Panc1 (cell line): Measurements from ENCODE around the gene TRABD2B. TPM values are rescaled to one million over a fixed set of nuclear protein-coding genes. Genes with fewer than 3 reads are reported as not detected.

Source experiments
- ATAC-seq: fragments of 200-7000 bp; cut with Tn5 transposase; 2 replicates; pipeline ENCODE4 v1.9.1; 2020; ENCODE audit warnings: mild to moderate bottlenecking, moderate library complexity
- BruUV-seq: library from RNA; stranded (reverse); fragments of 400-500 nt; replicated peaks from 2 replicates; lab custom pipeline; 2021; lab: Mats Ljungman, UMichigan
- CTCF ChIA-PET: fragments of 300-600 bp; sonication (Branson Sonifier 250); formaldehyde crosslinking; loops from one replicate; lab custom pipeline; 2022; ENCODE audit warnings: antibody characterized with exemption; lab: Charles Lee
- POLR2A ChIA-PET: fragments of 300-600 bp; sonication (Branson Sonifier 250); formaldehyde crosslinking; loops from one replicate; lab custom pipeline; 2022; ENCODE audit warnings: antibody characterized with exemption; lab: Charles Lee
- DNase-seq: peaks from one replicate; pipeline ENCODE4 v3.0.0-alpha.2; 2010; ENCODE audit warnings: low read depth, low spot score
- H3K27ac ChIP-seq: 2 replicates; pipeline ENCODE4 v1.5.1; 2011; ENCODE audit warnings: mild to moderate bottlenecking, low read length, inconsistent platforms
- H3K27me3 ChIP-seq: fragments of 200-500 bp; sonication (Bioruptor generic); 2 replicates; pipeline ENCODE4 v1.6.0; 2014; ENCODE audit warnings: low read length, inconsistent platforms; ENCODE audit not compliant: control insufficient read depth, insufficient read depth
- H3K36me3 ChIP-seq: fragments of 200-500 bp; sonication (Bioruptor generic); 2 replicates; pipeline ENCODE4 v1.5.1; 2014; ENCODE audit warnings: inconsistent platforms, mild to moderate bottlenecking, low read length, moderate library complexity; ENCODE audit not compliant: control insufficient read depth, insufficient read depth
- H3K4me1 ChIP-seq: 2 replicates; pipeline ENCODE4 v1.5.1; 2011; ENCODE audit warnings: inconsistent platforms, mild to moderate bottlenecking, low read length, moderate library complexity; ENCODE audit not compliant: control insufficient read depth, insufficient read depth
- H3K4me3 ChIP-seq, 2 experiments: 2 replicates each; pipeline ENCODE4 v1.5.1; 2011 to 2012; ENCODE audit warnings: low read depth in 2 of 2, low read length in 2 of 2, mild to moderate bottlenecking in 2 of 2, inconsistent platforms in 1 of 2, moderate library complexity in 1 of 2
- H3K9me3 ChIP-seq: fragments of 200-500 bp; sonication (Bioruptor generic); 2 replicates; pipeline ENCODE4 v1.5.1; 2014; ENCODE audit warnings: low read depth, mild to moderate bottlenecking, inconsistent platforms, low read length, moderate library complexity; ENCODE audit not compliant: control insufficient read depth, insufficient read depth
- CTCF ChIP-seq: fragments of 450-650 bp; IDR thresholded peaks from 2 replicates; pipeline ENCODE4 v1.5.1; 2017; ENCODE audit warnings: mild to moderate bottlenecking
- POLR2AphosphoS5 ChIP-seq: IDR thresholded peaks from 2 replicates; pipeline ENCODE4 v1.6.1; 2012; ENCODE audit warnings: mild to moderate bottlenecking, low read depth, low read length, moderate library complexity
- REST ChIP-seq, 2 experiments: IDR thresholded peaks; 2 replicates each; pipeline ENCODE4 v1.6.1; 2011 to 2012; ENCODE audit warnings: low read depth in 2 of 2, control low read depth in 1 of 2, low read length in 1 of 2, mild to moderate bottlenecking in 1 of 2, moderate library complexity in 1 of 2; ENCODE audit not compliant: insufficient read depth in 1 of 2
- SIN3A ChIP-seq: IDR thresholded peaks from 2 replicates; pipeline ENCODE4 v1.6.1; 2012; ENCODE audit warnings: low read depth, mild to moderate bottlenecking, low read length, moderate library complexity, borderline replicate concordance; ENCODE audit not compliant: insufficient read depth
- TCF7L2 ChIP-seq: IDR thresholded peaks from 2 replicates; pipeline ENCODE4 v1.6.1; 2011; ENCODE audit warnings: mild to moderate bottlenecking, low read depth, low read length, inconsistent platforms
- in situ Hi-C: cut with HindIII; loops from 2 replicates; pipeline ENCODE4 v1.10.0; 2016; ENCODE audit warnings: low sequenced_read_pairs, low pct_unique_long_range_greater_than_20kb
- intact Hi-C: fragments of 100-400 bp; cut with micrococcal nuclease; formaldehyde crosslinking; loops from one replicate; pipeline ENCODE4 v1.10.0; 2022; ENCODE audit not compliant: unreplicated experiment
- total RNA-seq: library from RNA; stranded (reverse); gene quantifications from one replicate; pipeline ENCODE4 v1.2.1, GENCODE V29; 2021; ENCODE audit not compliant: unreplicated experiment

Gene TRABD2B
- total RNA-seq, 1 experiment from 2014 or later, result not detected

GRCh38 chr1:47759251-47759935 lies 237.8 kb downstream of the TRABD2B start:
- ChIA-PET CTCF (no interaction called here), POLR2A (interaction anchor here (0.6 kb wide), 1 partner anchor 24 kb away, joined by 3 read pairs; no protein-coding TSS in a partner anchor)
- in situ Hi-C loops, result no loop called here

More at GRCh38 chr1:47759251-47759935, 237.8 kb downstream of the TRABD2B start:
- H3K4me1 ChIP-seq, result no peaks in the 10 kb centered on the region
- TF ChIP-seq REST (IDR thresholded peaks at IDR 0.05; ENCODE audit: insufficient read depth in 1 of 2, low read depth in 2 of 2, low read length in 1 of 2) (no peak), POLR2AphosphoS5 (no peak), SIN3A (no peak), TCF7L2 (no peak), CTCF (no peak)
- H3K9me3 ChIP-seq, result no peaks in the 10 kb centered on the region
- no peak for DNase-seq
- H3K36me3 ChIP-seq, result no peaks in the 10 kb centered on the region
- no peak overlapping the region for H3K27ac ChIP-seq
- no peak for ATAC-seq
- H3K4me3 ChIP-seq, result no peak overlapping the region
- intact Hi-C loops, result no loop called here
- BruUV-seq, result no TSS peak
- peaks cover 5% of the 10 kb centered on the region for H3K27me3 ChIP-seq
